GM18498 (cell line): ENCODE measurements around the gene NPAS2.

Source experiments
- ATAC-seq: cut with Tn5 transposase; IDR thresholded peaks from one replicate; pipeline ENCODE4 v1.9.1; 2021; ENCODE audit warnings: mild to moderate bottlenecking, moderate library complexity; ENCODE audit not compliant: unreplicated experiment

NPAS2 gene

GRCh38 chr2:100853909-100854810, 34.2 kb downstream of the NPAS2 start:
- no peak for ATAC-seq

- no peak for ATAC-seq
Observed at GRCh38 chr2:100855084-100855483, 35.1 kb downstream of the NPAS2 start.

GRCh38 chr2:100855606-100856005, 35.7 kb downstream of the NPAS2 start:
- ATAC-seq, result no peak

- no peak for ATAC-seq
Observed at GRCh38 chr2:100856732-100857131, 36.8 kb downstream of the NPAS2 start.

GRCh38 chr2:100857341-100857740, 37.4 kb downstream of the NPAS2 start:
- no peak for ATAC-seq

GRCh38 chr2:100857915-100858314, 38.0 kb downstream of the NPAS2 start:
- no peak for ATAC-seq

GRCh38 chr2:100859902-100860301, 40.0 kb downstream of the NPAS2 start:
- ATAC-seq, result no peak

- no peak for ATAC-seq
Observed at GRCh38 chr2:100861340-100861739, 41.4 kb downstream of the NPAS2 start.

- no peak for ATAC-seq
Observed at GRCh38 chr2:100862081-100862480, 42.1 kb downstream of the NPAS2 start.

GRCh38 chr2:100865816-100866460, 46.0 kb downstream of the NPAS2 start:
- no peak for ATAC-seq

- ATAC-seq, result no peak
Observed at GRCh38 chr2:100868083-100868482, 48.1 kb downstream of the NPAS2 start.

GRCh38 chr2:100869120-100869519, 49.2 kb downstream of the NPAS2 start:
- ATAC-seq, result no peak

- no peak for ATAC-seq
Observed at GRCh38 chr2:100870652-100871531, 51.0 kb downstream of the NPAS2 start.

GRCh38 chr2:100875516-100876230, 55.7 kb downstream of the NPAS2 start:
- no peak for ATAC-seq

- ATAC-seq, result no peak
Observed at GRCh38 chr2:100876231-100876860, 56.4 kb downstream of the NPAS2 start.

GRCh38 chr2:100877555-100877954, 57.6 kb downstream of the NPAS2 start:
- ATAC-seq, result no peak

- ATAC-seq, result no peak
Observed at GRCh38 chr2:100878000-100878791, 58.3 kb downstream of the NPAS2 start.

GRCh38 chr2:100879296-100879695, 59.4 kb downstream of the NPAS2 start:
- ATAC-seq, result no peak

- ATAC-seq, result no peak
Observed at GRCh38 chr2:100880036-100880435, 60.1 kb downstream of the NPAS2 start.
